Neuronal stem cell (in vitro differentiated cells): Measurements from ENCODE around the gene SMDT1.
"Not testable (repeated sequence)": the region's sequence is repeated elsewhere in the genome, so short reads cannot be mapped to it uniquely, and the experiment has no call there.

ENCODE experiments used
- DNase-seq: peaks from one replicate; pipeline ENCODE4 v3.0.0-alpha.2; 2013; ENCODE audit warnings: low spot score
- H2AFZ ChIP-seq: one replicate; pipeline ENCODE4 v1.6.1; 2013; ENCODE audit warnings: mild to moderate bottlenecking, low read length, inconsistent platforms
- H2AK5ac ChIP-seq: 2 replicates; pipeline ENCODE4 v1.6.1; 2013; ENCODE audit warnings: low read depth, mild to moderate bottlenecking, inconsistent platforms, low read length, moderate library complexity, mixed read lengths
- H2BK120ac ChIP-seq: 2 replicates; pipeline ENCODE4 v1.6.1; 2013; ENCODE audit warnings: low read depth, mild to moderate bottlenecking, inconsistent platforms, low read length, moderate library complexity, mixed read lengths
- H2BK12ac ChIP-seq: one replicate; pipeline ENCODE4 v1.6.1; 2013; ENCODE audit warnings: low read length, inconsistent platforms
- H2BK15ac ChIP-seq: 2 replicates; pipeline ENCODE4 v1.6.1; 2013; ENCODE audit warnings: mild to moderate bottlenecking, low read length, inconsistent platforms, mixed read lengths
- H2BK5ac ChIP-seq: one replicate; pipeline ENCODE4 v1.6.1; 2013; ENCODE audit warnings: inconsistent platforms, mild to moderate bottlenecking, low read length, moderate library complexity
- H3K14ac ChIP-seq: one replicate; pipeline ENCODE4 v1.6.1; 2013; ENCODE audit warnings: low read length, inconsistent platforms
- H3K18ac ChIP-seq: 2 replicates; pipeline ENCODE4 v1.6.1; 2013; ENCODE audit warnings: low read length, inconsistent platforms
- H3K23ac ChIP-seq: 2 replicates; pipeline ENCODE4 v1.6.1; 2013; ENCODE audit warnings: low read depth, mild to moderate bottlenecking, mixed read lengths, low read length, inconsistent platforms; ENCODE audit not compliant: poor library complexity
- H3K27ac ChIP-seq: replicated peaks from 3 replicates; pipeline ENCODE4 v1.5.1; 2013; ENCODE audit warnings: low read length, inconsistent platforms
- H3K27me3 ChIP-seq, 3 experiments: 2 replicates each; pipeline ENCODE4 v1.6.1; 2013; ENCODE audit warnings: low read length in 3 of 3, mild to moderate bottlenecking in 2 of 3, inconsistent platforms in 1 of 3, low read depth in 1 of 3, mixed read lengths in 1 of 3, moderate library complexity in 1 of 3; ENCODE audit not compliant: control insufficient read depth in 3 of 3, insufficient read depth in 3 of 3
- H3K36me3 ChIP-seq, 2 donors: replicated peaks in 1 of 2; 2 replicates each; pipeline ENCODE4 v1.6.1; 2013; ENCODE audit warnings: low read length in 2 of 2; ENCODE audit not compliant: control insufficient read depth in 2 of 2, insufficient read depth in 2 of 2
- H3K4ac ChIP-seq: 2 replicates; pipeline ENCODE4 v1.6.1; 2013; ENCODE audit warnings: inconsistent platforms, mild to moderate bottlenecking, low read length, moderate library complexity
- H3K4me1 ChIP-seq, 2 donors: 1 replicate in 1 of 2; 2 replicates in 1 of 2; pipeline ENCODE4 v1.6.1; 2013; ENCODE audit warnings: low read length in 2 of 2, low read depth in 1 of 2; ENCODE audit not compliant: control insufficient read depth in 2 of 2, insufficient read depth in 1 of 2
- H3K4me2 ChIP-seq: one replicate; pipeline ENCODE4 v1.6.1; 2013; ENCODE audit warnings: mild to moderate bottlenecking, low read length, inconsistent platforms; ENCODE audit not compliant: insufficient read depth, poor library complexity, severe bottlenecking
- H3K4me3 ChIP-seq, 2 donors: 2 replicates each; pipeline ENCODE4 v1.5.1; 2013; ENCODE audit warnings: low read length in 2 of 2, mild to moderate bottlenecking in 2 of 2, inconsistent platforms in 1 of 2, moderate library complexity in 1 of 2
- H3K79me1 ChIP-seq: one replicate; pipeline ENCODE4 v1.6.1; 2013; ENCODE audit warnings: low read depth, mild to moderate bottlenecking, inconsistent platforms, low read length, moderate library complexity
- H3K9ac ChIP-seq: one replicate; pipeline ENCODE4 v1.6.1; 2013; ENCODE audit warnings: mild to moderate bottlenecking, low read depth, low read length, inconsistent platforms; ENCODE audit not compliant: poor library complexity
- H3K9me3 ChIP-seq, 2 donors: replicated peaks in 1 of 2; 2 replicates each; pipeline versions ENCODE3 to v1.6.1; 2013; ENCODE audit warnings: low read length in 2 of 2, mild to moderate bottlenecking in 2 of 2, inconsistent platforms in 1 of 2, low read depth in 1 of 2, mixed read lengths in 1 of 2, moderate library complexity in 1 of 2; ENCODE audit not compliant: control insufficient read depth in 2 of 2, insufficient read depth in 1 of 2
- H4K8ac ChIP-seq: one replicate; pipeline ENCODE4 v1.6.1; 2013; ENCODE audit warnings: low read depth, mild to moderate bottlenecking, inconsistent platforms, low read length, moderate library complexity
- H4K91ac ChIP-seq: one replicate; pipeline ENCODE4 v1.6.1; 2013; ENCODE audit warnings: low read length, low read depth, mild to moderate bottlenecking, inconsistent platforms; ENCODE audit not compliant: poor library complexity
- WGBS, 2 donors: extraction: QIAGEN DNeasy Blood & Tissue Kit; methylation state at CpG; one replicate each; pipeline ENCODE4 v1.1.7; 2013; ENCODE audit warnings: missing lambda C conversion rate in 2 of 2, mixed read lengths in 1 of 2; ENCODE audit not compliant: insufficient read length in 2 of 2, insufficient replicate concordance in 1 of 2; ENCODE audit errors: extremely low coverage in 2 of 2; 5-methylcytosine and 5-hydroxymethylcytosine counted together

The SMDT1 gene

DNA sequence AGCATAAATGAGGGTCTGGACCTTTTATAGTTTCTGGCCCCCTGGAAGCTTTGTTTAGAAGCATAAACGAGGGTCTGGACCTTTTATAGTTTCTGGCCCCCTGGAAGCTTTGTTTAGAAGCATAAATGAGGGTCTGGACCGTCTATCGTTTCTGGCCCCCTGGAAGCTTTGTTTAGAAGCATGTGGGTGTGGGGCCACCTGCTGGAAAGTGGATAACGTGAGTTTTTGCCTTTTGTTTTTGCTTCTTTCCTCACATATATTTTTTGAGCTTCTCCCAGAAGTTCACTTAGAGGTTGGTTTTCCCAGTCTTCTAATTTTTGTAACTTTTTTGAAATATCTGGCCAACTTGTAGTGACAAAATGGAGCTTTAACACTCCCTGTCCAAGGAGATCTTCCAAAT is 33.3 kb downstream of the SMDT1 start:
- H2AK5ac ChIP-seq, DNase-seq, H3K4me2 ChIP-seq: not testable (repeated sequence)

GRCh38 chr22:42114721-42115120 is 35.2 kb downstream of the SMDT1 start:
- H3K9ac ChIP-seq: no peak overlapping the region
- peaks cover 0 to 2% (median 0%) of the 10 kb centered on the region in 3 experiments for H3K27me3 ChIP-seq
- no peaks in the 10 kb centered on the region for H3K4me1 ChIP-seq
- no peak overlapping the region for H2BK120ac ChIP-seq
- no peak overlapping the region for H2AFZ ChIP-seq
- H3K4me2 ChIP-seq: no peak overlapping the region
- no peak overlapping the region for H3K18ac ChIP-seq
- no peak overlapping the region for H3K27ac ChIP-seq
- no peak overlapping the region for H4K8ac ChIP-seq
- no peak overlapping the region for H2BK15ac ChIP-seq
- H3K14ac ChIP-seq: no peak overlapping the region
- H3K23ac ChIP-seq: no peak overlapping the region
- H2BK5ac ChIP-seq: no peak overlapping the region
- no peak for DNase-seq
- H4K91ac ChIP-seq: no peak overlapping the region
- no peak overlapping the region for H2AK5ac ChIP-seq
- peaks cover 0 to 3% of the 10 kb centered on the region in 2 donors for H3K36me3 ChIP-seq
- no CpG with 5 or more reads among the region's 7 CpGs for WGBS, 2 donors
- no peak overlapping the region for H2BK12ac ChIP-seq
- peaks cover 11 to 23% of the 10 kb centered on the region in 2 donors for H3K9me3 ChIP-seq
- H3K4ac ChIP-seq: no peak overlapping the region
- H3K4me3 ChIP-seq: no peak overlapping the region
- H3K79me1 ChIP-seq: no peaks in the 10 kb centered on the region

More for the DNA sequence above, 33.3 kb downstream of the SMDT1 start:
- H3K36me3 ChIP-seq, H3K4ac ChIP-seq, H2BK5ac ChIP-seq, H2BK12ac ChIP-seq, H2BK120ac ChIP-seq, H3K79me1 ChIP-seq, H3K23ac ChIP-seq, H4K91ac ChIP-seq, H3K4me1 ChIP-seq, H4K8ac ChIP-seq, H3K4me3 ChIP-seq, H3K27ac ChIP-seq, H3K14ac ChIP-seq, H2AFZ ChIP-seq, H3K9ac ChIP-seq, H2BK15ac ChIP-seq, H3K18ac ChIP-seq, H3K27me3 ChIP-seq: not testable (repeated sequence)
- H3K9me3 ChIP-seq: peaks cover 11 to 23% of the 10 kb centered on the region in 2 donors
- WGBS, 2 donors: no CpG with 5 or more reads among the region's 4 CpGs

GRCh38 chr22:42115420-42115830 is 35.9 kb downstream of the SMDT1 start:
- H2BK5ac ChIP-seq, H2BK15ac ChIP-seq, H4K91ac ChIP-seq, H2AFZ ChIP-seq, H3K4ac ChIP-seq, H3K23ac ChIP-seq, H3K4me2 ChIP-seq, H3K79me1 ChIP-seq, H3K36me3 ChIP-seq, H3K9ac ChIP-seq, H3K18ac ChIP-seq, DNase-seq, H3K27ac ChIP-seq, H2BK12ac ChIP-seq, H4K8ac ChIP-seq, H3K4me1 ChIP-seq, H3K27me3 ChIP-seq, H3K14ac ChIP-seq, H2AK5ac ChIP-seq, H2BK120ac ChIP-seq: not testable (repeated sequence)
- peaks cover 11 to 23% of the 10 kb centered on the region in 2 donors for H3K9me3 ChIP-seq
- 100% methylated on average over 3 of the region's 6 CpGs; no CpG with 5 or more reads in 1 of the 2 donors for WGBS, 2 donors
- H3K4me3 ChIP-seq: peak overlapping the region in 1 of 2 donors; percentile 67

DNA sequence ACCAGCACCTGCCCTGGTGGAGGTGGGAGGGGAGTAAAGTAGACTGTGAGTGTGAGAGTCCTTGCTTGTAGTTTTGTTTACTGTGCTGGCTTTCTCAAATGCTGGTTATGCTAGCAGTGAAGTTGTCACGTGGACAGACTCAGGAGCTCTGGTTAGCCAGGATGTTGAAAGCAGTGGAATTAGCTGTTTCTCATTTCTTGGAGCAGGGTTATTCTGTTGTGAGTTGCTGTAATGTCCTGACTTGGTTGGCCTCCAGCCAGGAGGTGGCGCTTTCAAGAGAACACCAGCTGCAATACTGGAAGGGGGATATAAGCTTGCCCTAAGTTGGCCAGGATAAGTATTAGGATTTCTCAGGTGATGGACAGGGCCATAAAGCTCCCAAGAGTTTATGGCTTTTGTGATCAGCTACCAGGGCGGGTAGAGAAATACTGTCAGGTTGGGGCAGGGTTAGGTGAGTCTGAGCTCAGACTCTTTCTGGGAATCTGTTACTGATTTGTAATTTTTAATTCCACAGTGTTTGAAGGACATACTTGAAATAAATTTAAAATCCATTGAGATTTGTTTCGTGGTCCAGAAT is 37.4 kb downstream of the SMDT1 start:
- Histone ChIP-seq H3K18ac (no peak overlapping the region), H2AFZ (no peak overlapping the region), H3K14ac (no peak overlapping the region), H3K9me3 (peaks cover 11 to 23% of the 10 kb centered on the region in 2 donors), H2BK5ac (no peak overlapping the region), H3K23ac (no peak overlapping the region), H3K4me3 (no peak overlapping the region), H3K79me1 (no peaks in the 10 kb centered on the region), H3K4me2 (no peak overlapping the region), H3K27ac (no peak overlapping the region), H2AK5ac (no peak overlapping the region), H3K4ac (no peak overlapping the region), H3K27me3 (peaks cover 0 to 2% (median 0%) of the 10 kb centered on the region in 3 experiments), H4K91ac (no peak overlapping the region), H2BK15ac (no peak overlapping the region), H2BK120ac (no peak overlapping the region), H3K36me3 (peaks cover 0 to 3% of the 10 kb centered on the region in 2 donors), H3K4me1 (no peaks in the 10 kb centered on the region), H2BK12ac (no peak overlapping the region), H3K9ac (no peak overlapping the region), H4K8ac (no peak overlapping the region)
- no CpG with 5 or more reads among the region's 4 CpGs for WGBS, 2 donors
- no peak for DNase-seq
